ENCODE results near the gene CCDC88C.

DNA sequence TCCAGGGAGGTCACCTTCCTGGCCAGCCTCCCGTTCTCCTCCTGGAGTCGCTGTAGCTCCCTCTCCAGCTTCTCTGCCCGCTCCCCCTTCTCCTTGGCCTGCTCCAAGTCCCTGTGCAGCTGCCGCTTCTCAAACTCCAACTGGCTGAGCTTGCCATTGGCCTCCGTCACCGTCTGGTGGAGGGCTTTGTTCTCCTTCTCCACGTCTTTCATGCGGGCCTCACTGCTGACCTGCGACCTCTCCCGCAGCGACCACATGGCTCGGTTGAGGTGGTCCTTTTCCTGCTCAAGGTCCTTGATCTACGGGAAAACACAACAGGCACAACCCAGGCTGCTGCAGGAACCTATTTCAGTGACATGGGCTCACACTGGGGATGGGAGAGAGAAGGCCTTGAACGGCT is 103.8 kb downstream of the CCDC88C start:
- TF ChIP-seq, protein P1, sequence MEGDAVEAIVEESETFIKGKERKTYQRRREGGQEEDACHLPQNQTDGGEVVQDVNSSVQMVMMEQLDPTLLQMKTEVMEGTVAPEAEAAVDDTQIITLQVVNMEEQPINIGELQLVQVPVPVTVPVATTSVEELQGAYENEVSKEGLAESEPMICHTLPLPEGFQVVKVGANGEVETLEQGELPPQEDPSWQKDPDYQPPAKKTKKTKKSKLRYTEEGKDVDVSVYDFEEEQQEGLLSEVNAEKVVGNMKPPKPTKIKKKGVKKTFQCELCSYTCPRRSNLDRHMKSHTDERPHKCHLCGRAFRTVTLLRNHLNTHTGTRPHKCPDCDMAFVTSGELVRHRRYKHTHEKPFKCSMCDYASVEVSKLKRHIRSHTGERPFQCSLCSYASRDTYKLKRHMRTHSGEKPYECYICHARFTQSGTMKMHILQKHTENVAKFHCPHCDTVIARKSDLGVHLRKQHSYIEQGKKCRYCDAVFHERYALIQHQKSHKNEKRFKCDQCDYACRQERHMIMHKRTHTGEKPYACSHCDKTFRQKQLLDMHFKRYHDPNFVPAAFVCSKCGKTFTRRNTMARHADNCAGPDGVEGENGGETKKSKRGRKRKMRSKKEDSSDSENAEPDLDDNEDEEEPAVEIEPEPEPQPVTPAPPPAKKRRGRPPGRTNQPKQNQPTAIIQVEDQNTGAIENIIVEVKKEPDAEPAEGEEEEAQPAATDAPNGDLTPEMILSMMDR (IDR thresholded peaks at IDR 0.05): no peak
- no peak for TF ChIP-seq POLR2A (IDR thresholded peaks at IDR 0.05)
